ENCODE results near the gene NFATC1.

- TF ChIP-seq CTCF (IDR thresholded peaks at IDR 0.05; ENCODE audit: poor library complexity), result no peak
- TF ChIP-seq EZH2 (IDR thresholded peaks at IDR 0.05; ENCODE audit: borderline replicate concordance), result no peak
- no peak for TF ChIP-seq EZH2phosphoT487 (IDR thresholded peaks at IDR 0.05; ENCODE audit: low read depth, severe bottlenecking, unreplicated experiment)
Observed at GRCh38 chr18:79372461-79372860, 23.3 kb upstream of the NFATC1 start.
